ENCODE data around the gene SERPINB11. TPM values are rescaled to one million over a fixed set of nuclear protein-coding genes. Genes with fewer than 3 reads are reported as not detected.

Gene SERPINB11
- polyA plus RNA-seq, 1 donor from 2014 or later: not detected

- Histone ChIP-seq H3K9me3 (ENCODE audit: low read length) (no peaks in the 10 kb centered on the region), H4K20me1 (ENCODE audit: insufficient read depth) (no peaks in the 10 kb centered on the region), H3K9me2 (ENCODE audit: insufficient read depth, low read length) (no peaks in the 10 kb centered on the region), H3K27me3 (ENCODE audit: insufficient read depth, low read depth, low read length) (no peaks in the 10 kb centered on the region), H3K4me3 (ENCODE audit: low read length) (no peak overlapping the region), H3K27ac (ENCODE audit: low read length) (no peak overlapping the region), H3K9ac (ENCODE audit: low read length) (no peak overlapping the region), H3K4me2 (ENCODE audit: low read length) (no peak overlapping the region), H2AFZ (ENCODE audit: low read depth, low read length) (no peak overlapping the region), H3F3A (ENCODE audit: insufficient read depth, low read length, poor library complexity, severe bottlenecking) (no peaks in the 10 kb centered on the region), H3K79me2 (replicated peaks; ENCODE audit: insufficient read depth, low read length) (no peaks in the 10 kb centered on the region), H3K36me3 (ENCODE audit: insufficient read depth, low read length) (no peaks in the 10 kb centered on the region)
- TF ChIP-seq EZH2 (IDR thresholded peaks at IDR 0.05; ENCODE audit: borderline replicate concordance, insufficient read depth, low read length, poor library complexity, severe bottlenecking): no peak
- TF ChIP-seq TAF1 (IDR thresholded peaks at IDR 0.05; ENCODE audit: low read depth): no peak
- no peak for TF ChIP-seq POLR2AphosphoS5 (IDR thresholded peaks at IDR 0.05)
- no peak for TF ChIP-seq MXI1 (conservative IDR thresholded peaks at IDR 0.05; ENCODE audit: poor library complexity, severe bottlenecking)
- no peak for TF ChIP-seq EP300 (conservative IDR thresholded peaks at IDR 0.05; ENCODE audit: poor library complexity, severe bottlenecking)
- TF ChIP-seq, protein P1, sequence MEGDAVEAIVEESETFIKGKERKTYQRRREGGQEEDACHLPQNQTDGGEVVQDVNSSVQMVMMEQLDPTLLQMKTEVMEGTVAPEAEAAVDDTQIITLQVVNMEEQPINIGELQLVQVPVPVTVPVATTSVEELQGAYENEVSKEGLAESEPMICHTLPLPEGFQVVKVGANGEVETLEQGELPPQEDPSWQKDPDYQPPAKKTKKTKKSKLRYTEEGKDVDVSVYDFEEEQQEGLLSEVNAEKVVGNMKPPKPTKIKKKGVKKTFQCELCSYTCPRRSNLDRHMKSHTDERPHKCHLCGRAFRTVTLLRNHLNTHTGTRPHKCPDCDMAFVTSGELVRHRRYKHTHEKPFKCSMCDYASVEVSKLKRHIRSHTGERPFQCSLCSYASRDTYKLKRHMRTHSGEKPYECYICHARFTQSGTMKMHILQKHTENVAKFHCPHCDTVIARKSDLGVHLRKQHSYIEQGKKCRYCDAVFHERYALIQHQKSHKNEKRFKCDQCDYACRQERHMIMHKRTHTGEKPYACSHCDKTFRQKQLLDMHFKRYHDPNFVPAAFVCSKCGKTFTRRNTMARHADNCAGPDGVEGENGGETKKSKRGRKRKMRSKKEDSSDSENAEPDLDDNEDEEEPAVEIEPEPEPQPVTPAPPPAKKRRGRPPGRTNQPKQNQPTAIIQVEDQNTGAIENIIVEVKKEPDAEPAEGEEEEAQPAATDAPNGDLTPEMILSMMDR (IDR thresholded peaks at IDR 0.05; ENCODE audit: poor library complexity, severe bottlenecking): no peak
- no peak for TF ChIP-seq RAD21 (conservative IDR thresholded peaks at IDR 0.05)
- TF ChIP-seq, protein P2, sequence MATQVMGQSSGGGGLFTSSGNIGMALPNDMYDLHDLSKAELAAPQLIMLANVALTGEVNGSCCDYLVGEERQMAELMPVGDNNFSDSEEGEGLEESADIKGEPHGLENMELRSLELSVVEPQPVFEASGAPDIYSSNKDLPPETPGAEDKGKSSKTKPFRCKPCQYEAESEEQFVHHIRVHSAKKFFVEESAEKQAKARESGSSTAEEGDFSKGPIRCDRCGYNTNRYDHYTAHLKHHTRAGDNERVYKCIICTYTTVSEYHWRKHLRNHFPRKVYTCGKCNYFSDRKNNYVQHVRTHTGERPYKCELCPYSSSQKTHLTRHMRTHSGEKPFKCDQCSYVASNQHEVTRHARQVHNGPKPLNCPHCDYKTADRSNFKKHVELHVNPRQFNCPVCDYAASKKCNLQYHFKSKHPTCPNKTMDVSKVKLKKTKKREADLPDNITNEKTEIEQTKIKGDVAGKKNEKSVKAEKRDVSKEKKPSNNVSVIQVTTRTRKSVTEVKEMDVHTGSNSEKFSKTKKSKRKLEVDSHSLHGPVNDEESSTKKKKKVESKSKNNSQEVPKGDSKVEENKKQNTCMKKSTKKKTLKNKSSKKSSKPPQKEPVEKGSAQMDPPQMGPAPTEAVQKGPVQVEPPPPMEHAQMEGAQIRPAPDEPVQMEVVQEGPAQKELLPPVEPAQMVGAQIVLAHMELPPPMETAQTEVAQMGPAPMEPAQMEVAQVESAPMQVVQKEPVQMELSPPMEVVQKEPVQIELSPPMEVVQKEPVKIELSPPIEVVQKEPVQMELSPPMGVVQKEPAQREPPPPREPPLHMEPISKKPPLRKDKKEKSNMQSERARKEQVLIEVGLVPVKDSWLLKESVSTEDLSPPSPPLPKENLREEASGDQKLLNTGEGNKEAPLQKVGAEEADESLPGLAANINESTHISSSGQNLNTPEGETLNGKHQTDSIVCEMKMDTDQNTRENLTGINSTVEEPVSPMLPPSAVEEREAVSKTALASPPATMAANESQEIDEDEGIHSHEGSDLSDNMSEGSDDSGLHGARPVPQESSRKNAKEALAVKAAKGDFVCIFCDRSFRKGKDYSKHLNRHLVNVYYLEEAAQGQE (IDR thresholded peaks at IDR 0.05; ENCODE audit: borderline replicate concordance): no peak
- no peak for TF ChIP-seq SMC3 (conservative IDR thresholded peaks at IDR 0.05; ENCODE audit: poor library complexity)
Observed at GRCh38 chr18:63664571-63664970, 38.2 kb upstream of the SERPINB11 start.

GRCh38 chr18:63676526-63677323, 26.0 kb upstream of the SERPINB11 start:
- Histone ChIP-seq H3K9me3 (ENCODE audit: low read length) (no peaks in the 10 kb centered on the region), H3K27me3 (ENCODE audit: insufficient read depth, low read depth, low read length) (no peaks in the 10 kb centered on the region), H3K4me3 (ENCODE audit: low read length) (no peak overlapping the region), H3K9ac (ENCODE audit: low read length) (no peak overlapping the region), H4K20me1 (ENCODE audit: insufficient read depth) (no peaks in the 10 kb centered on the region), H3K36me3 (ENCODE audit: insufficient read depth, low read length) (no peaks in the 10 kb centered on the region), H3K27ac (ENCODE audit: low read length) (no peak overlapping the region), H3F3A (ENCODE audit: insufficient read depth, low read length, poor library complexity, severe bottlenecking) (no peaks in the 10 kb centered on the region), H3K79me2 (replicated peaks; ENCODE audit: insufficient read depth, low read length) (no peaks in the 10 kb centered on the region), H3K9me2 (ENCODE audit: insufficient read depth, low read length) (no peaks in the 10 kb centered on the region), H2AFZ (ENCODE audit: low read depth, low read length) (no peak overlapping the region), H3K4me2 (ENCODE audit: low read length) (no peak overlapping the region)
- no peak for TF ChIP-seq EZH2 (IDR thresholded peaks at IDR 0.05; ENCODE audit: borderline replicate concordance, insufficient read depth, low read length, poor library complexity, severe bottlenecking)
- TF ChIP-seq, protein P1 (IDR thresholded peaks at IDR 0.05; ENCODE audit: poor library complexity, severe bottlenecking): no peak
- TF ChIP-seq SMC3 (conservative IDR thresholded peaks at IDR 0.05; ENCODE audit: poor library complexity): no peak
- TF ChIP-seq MXI1 (conservative IDR thresholded peaks at IDR 0.05; ENCODE audit: poor library complexity, severe bottlenecking): no peak
- no peak for TF ChIP-seq POLR2AphosphoS5 (IDR thresholded peaks at IDR 0.05)
